IPS-NIHi7 (cell line): ENCODE measurements around the gene SMAD5.

Source experiments
- DNase-seq: peaks from one replicate; pipeline ENCODE4 v3.0.0; 2012; ENCODE audit warnings: mixed read lengths; ENCODE audit errors: extremely low spot score

SMAD5 gene

GRCh38 chr5:136132557-136133221 is at the start of gene SMAD5:
Gene SMAD5, plus strand, starts transcription at chr5:136132845. Its CDS starts 20,916 bp downstream, at chr5:136153761.
- peak; percentile 99 for DNase-seq

GRCh38 chr5:136084698-136085097 is 47.9 kb upstream of the SMAD5 start:
- DNase-seq, result no peak

GRCh38 chr5:136086783-136087566 is 45.7 kb upstream of the SMAD5 start:
- no peak for DNase-seq

GRCh38 chr5:136087961-136088871 is 44.4 kb upstream of the SMAD5 start:
- DNase-seq, result no peak

- DNase-seq, result no peak
These were observed 42.9 kb upstream of the SMAD5 start for GRCh38 chr5:136089791-136090190.

GRCh38 chr5:136090319-136090718 is 42.3 kb upstream of the SMAD5 start:
- DNase-seq, result no peak

- DNase-seq, result no peak
These were observed 38.3 kb upstream of the SMAD5 start for GRCh38 chr5:136094189-136094912.

- DNase-seq, result no peak
These were observed 37.6 kb upstream of the SMAD5 start for GRCh38 chr5:136094913-136095641.

- no peak for DNase-seq
These were observed 34.5 kb upstream of the SMAD5 start for GRCh38 chr5:136098176-136098575.

- no peak for DNase-seq
These were observed 32.8 kb upstream of the SMAD5 start for GRCh38 chr5:136099870-136100269.

GRCh38 chr5:136101884-136102283 is 30.8 kb upstream of the SMAD5 start:
- DNase-seq, result no peak

- no peak for DNase-seq
These were observed 29.5 kb upstream of the SMAD5 start for GRCh38 chr5:136103118-136103517.

GRCh38 chr5:136104306-136104965 is 28.2 kb upstream of the SMAD5 start:
- no peak for DNase-seq

GRCh38 chr5:136106351-136107031 is 26.2 kb upstream of the SMAD5 start:
- no peak for DNase-seq

- DNase-seq, result no peak
These were observed 24.4 kb upstream of the SMAD5 start for GRCh38 chr5:136108180-136108611.

- no peak for DNase-seq
These were observed 23.9 kb upstream of the SMAD5 start for GRCh38 chr5:136108766-136109165.

GRCh38 chr5:136109453-136110135 is 23.1 kb upstream of the SMAD5 start:
- no peak for DNase-seq

GRCh38 chr5:136113606-136114005 is 19.0 kb upstream of the SMAD5 start:
- no peak for DNase-seq
